OCI-LY3 (cell line): ENCODE measurements around the gene CDC42BPA.

Experiments
- H2AFZ ChIP-seq: fragments of 200-600, 300-600 bp; shearing (Covaris generic); 2 replicates; pipeline ENCODE4 v1.6.0; 2014; ENCODE audit warnings: antibody characterized with exemption, low read depth, low read length
- H3K27ac ChIP-seq: fragments of 200-600, 300-600 bp; sonication (generic); 2 replicates; pipeline ENCODE4 v1.5.1; 2014; ENCODE audit warnings: mild to moderate bottlenecking, low read length, moderate library complexity, mixed read lengths
- H3K27me3 ChIP-seq: fragments of 200-600, 300-600 bp; sonication (generic); 2 replicates; pipeline ENCODE4 v1.6.1; 2014; ENCODE audit warnings: low read depth, low read length, mixed read lengths
- H3K36me3 ChIP-seq: fragments of 200-600, 300-600 bp; sonication (generic); replicated peaks from 2 replicates; pipeline ENCODE3; 2014; ENCODE audit warnings: low read depth, low read length, mixed read lengths
- H3K4me1 ChIP-seq: fragments of 300-600, 200-600 bp; sonication (generic); 2 replicates; pipeline ENCODE4 v1.6.1; 2014; ENCODE audit warnings: low read length, mixed read lengths
- H3K4me2 ChIP-seq: fragments of 200-600, 300-600 bp; sonication (generic); 2 replicates; pipeline ENCODE4 v1.6.1; 2014; ENCODE audit warnings: low read length, mixed read lengths
- H3K4me3 ChIP-seq: fragments of 300-600, 200-600 bp; sonication (generic); 2 replicates; pipeline ENCODE4 v1.5.1; 2014; ENCODE audit warnings: antibody characterized with exemption, mild to moderate bottlenecking, low read length, moderate library complexity
- H3K79me2 ChIP-seq: fragments of 300-600, 200-600 bp; shearing (Covaris generic); 2 replicates; pipeline ENCODE4 v1.6.1; 2014; ENCODE audit warnings: mild to moderate bottlenecking, low read length, mixed read lengths
- H3K9ac ChIP-seq: fragments of 300-600, 200-600 bp; shearing (Covaris generic); 2 replicates; pipeline ENCODE4 v1.6.0; 2014; ENCODE audit warnings: mild to moderate bottlenecking, low read length, moderate library complexity
- H3K9me3 ChIP-seq: fragments of 200-600, 300-600 bp; shearing (Covaris generic); 2 replicates; pipeline ENCODE4 v1.6.1; 2014; ENCODE audit warnings: low read length, mixed read lengths; ENCODE audit not compliant: insufficient read depth
- H4K20me1 ChIP-seq: fragments of 200-600, 300-600 bp; sonication (generic); 2 replicates; pipeline ENCODE4 v1.6.1; 2016; ENCODE audit warnings: low read length, mixed read lengths; ENCODE audit not compliant: insufficient read depth
- EZH2phosphoT487 ChIP-seq: fragments of 200-600 bp; shearing (Covaris generic); IDR thresholded peaks from 2 replicates; pipeline ENCODE4 v1.6.1; 2018; ENCODE audit warnings: antibody characterized with exemption, mixed run types, low read depth
- TF ChIP-seq, protein P1 (sequence below): fragments of 200-600, 300-600 bp; sonication (generic); IDR thresholded peaks from 2 replicates; pipeline ENCODE4 v1.5.1; 2014; ENCODE audit warnings: antibody characterized with exemption, low read length, low read depth

Gene CDC42BPA

DNA sequence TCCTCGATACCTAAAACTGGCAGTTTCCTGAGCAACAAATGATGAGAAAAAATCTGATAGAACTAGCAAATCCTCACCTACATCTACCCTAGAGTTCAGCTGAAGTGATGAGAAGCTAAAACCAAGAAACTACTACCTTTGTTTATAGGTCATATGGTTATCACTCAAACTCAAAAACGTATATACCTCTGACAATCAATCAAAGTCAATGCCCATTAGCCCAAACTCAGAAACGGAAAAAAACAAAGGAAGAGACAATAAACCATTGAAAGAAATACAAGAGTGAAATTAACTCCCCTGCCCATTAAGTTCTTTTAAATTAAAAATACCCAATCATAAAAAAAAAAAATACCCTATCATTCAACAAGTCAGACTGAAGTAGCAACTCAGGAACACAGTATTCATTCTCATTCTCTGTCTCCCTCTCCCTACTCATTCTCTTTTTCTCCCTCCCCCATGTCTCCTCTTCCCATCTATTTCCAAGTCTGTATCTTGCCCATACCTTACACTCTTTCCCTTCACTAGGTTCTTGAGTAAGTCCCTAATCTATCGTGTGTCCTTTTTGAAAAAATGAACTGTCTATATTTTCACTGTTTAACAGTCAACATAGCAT lies 6.8 kb downstream of the CDC42BPA start:
- Histone ChIP-seq H4K20me1 (no peaks in the 10 kb centered on the region), H2AFZ (no peak overlapping the region), H3K36me3 (no peaks in the 10 kb centered on the region), H3K27ac (no peak overlapping the region), H3K9me3 (no peaks in the 10 kb centered on the region), H3K4me2 (no peak overlapping the region), H3K79me2 (no peaks in the 10 kb centered on the region), H3K9ac (no peak overlapping the region), H3K4me3 (no peak overlapping the region), H3K4me1 (no peaks in the 10 kb centered on the region), H3K27me3 (peaks cover 4% of the 10 kb centered on the region; the same call in 1 of the 2 replicates)
- no peak for TF ChIP-seq EZH2phosphoT487
- TF ChIP-seq, protein P1, sequence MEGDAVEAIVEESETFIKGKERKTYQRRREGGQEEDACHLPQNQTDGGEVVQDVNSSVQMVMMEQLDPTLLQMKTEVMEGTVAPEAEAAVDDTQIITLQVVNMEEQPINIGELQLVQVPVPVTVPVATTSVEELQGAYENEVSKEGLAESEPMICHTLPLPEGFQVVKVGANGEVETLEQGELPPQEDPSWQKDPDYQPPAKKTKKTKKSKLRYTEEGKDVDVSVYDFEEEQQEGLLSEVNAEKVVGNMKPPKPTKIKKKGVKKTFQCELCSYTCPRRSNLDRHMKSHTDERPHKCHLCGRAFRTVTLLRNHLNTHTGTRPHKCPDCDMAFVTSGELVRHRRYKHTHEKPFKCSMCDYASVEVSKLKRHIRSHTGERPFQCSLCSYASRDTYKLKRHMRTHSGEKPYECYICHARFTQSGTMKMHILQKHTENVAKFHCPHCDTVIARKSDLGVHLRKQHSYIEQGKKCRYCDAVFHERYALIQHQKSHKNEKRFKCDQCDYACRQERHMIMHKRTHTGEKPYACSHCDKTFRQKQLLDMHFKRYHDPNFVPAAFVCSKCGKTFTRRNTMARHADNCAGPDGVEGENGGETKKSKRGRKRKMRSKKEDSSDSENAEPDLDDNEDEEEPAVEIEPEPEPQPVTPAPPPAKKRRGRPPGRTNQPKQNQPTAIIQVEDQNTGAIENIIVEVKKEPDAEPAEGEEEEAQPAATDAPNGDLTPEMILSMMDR, result no peak

DNA sequence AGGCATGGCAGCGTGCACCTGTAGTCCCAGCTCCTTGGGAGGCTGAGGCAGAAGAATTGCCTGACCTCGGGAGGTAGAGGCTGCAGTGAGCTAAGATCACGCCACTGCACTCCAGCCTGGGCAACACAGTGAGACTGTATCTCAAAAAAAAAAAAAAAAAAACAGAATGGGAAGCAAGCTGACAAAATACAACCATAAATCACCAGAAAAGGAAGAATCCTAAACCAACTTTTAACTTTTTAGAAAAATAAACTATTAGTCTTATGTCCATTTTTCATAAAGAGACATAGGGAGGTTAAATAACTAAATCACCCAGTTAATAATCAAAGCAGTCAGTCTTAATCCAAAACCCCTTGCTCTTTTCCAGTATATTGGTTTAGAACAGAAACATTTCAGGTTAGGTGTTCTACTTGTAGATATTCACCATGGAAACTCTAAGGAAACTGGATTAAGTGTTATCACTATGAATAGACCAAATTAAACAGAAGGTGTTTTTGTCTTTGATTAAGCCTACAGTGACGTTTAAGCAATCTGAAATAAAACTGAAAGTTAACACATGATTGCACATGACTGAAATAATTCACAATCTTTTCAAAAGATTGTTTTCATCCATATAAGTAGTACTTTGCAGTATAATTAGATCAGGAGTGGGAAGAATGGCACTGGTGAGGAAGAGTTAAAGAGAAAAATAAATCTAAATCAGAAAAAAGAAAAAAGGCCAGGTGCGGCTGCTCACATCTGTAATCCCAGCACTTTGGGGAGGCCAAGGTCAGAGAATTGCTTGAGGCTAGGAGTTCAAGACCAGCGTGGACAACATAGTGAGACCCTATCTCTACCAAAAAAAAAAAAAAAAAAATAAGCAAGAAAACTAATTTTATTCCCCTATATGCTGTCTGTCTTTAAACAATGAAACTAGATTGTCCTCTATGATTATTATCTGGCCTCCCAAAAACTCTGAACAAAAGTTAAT lies 9.6 kb downstream of the CDC42BPA start:
- Histone ChIP-seq H3K27me3 (peaks cover 4% of the 10 kb centered on the region; the same call in 1 of the 2 replicates), H4K20me1 (no peaks in the 10 kb centered on the region), H2AFZ (no peak overlapping the region), H3K4me3 (no peak overlapping the region), H3K9ac (no peak overlapping the region), H3K4me2 (no peak overlapping the region), H3K4me1 (no peaks in the 10 kb centered on the region), H3K36me3 (no peaks in the 10 kb centered on the region), H3K27ac (no peak overlapping the region), H3K79me2 (no peaks in the 10 kb centered on the region), H3K9me3 (no peaks in the 10 kb centered on the region)
- TF ChIP-seq, protein P1, result no peak
- TF ChIP-seq EZH2phosphoT487, result no peak

DNA sequence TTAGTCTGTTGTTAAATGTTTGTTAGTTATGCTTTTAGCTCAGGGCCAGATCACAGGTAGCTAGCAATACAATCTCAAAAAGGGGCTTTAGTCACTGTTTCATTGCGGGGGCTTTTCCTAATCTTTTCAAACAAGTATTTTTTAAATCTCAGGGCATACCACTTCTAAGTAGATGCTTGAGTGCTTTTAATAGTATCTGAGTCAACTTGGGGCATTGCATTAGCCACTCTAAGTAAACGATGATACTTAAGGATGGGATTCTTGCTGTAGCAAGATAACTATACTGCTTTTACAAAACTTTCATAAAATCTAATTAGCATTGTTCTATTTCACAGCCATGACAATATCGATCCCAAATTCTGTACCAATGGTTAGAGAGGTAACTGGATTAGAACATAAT lies 11.6 kb downstream of the CDC42BPA start:
- Histone ChIP-seq H4K20me1 (no peaks in the 10 kb centered on the region), H3K36me3 (no peaks in the 10 kb centered on the region), H3K27me3 (peaks cover 7% of the 10 kb centered on the region; the same call in 1 of the 2 replicates), H3K4me1 (no peaks in the 10 kb centered on the region), H3K9me3 (no peaks in the 10 kb centered on the region), H3K27ac (no peak overlapping the region), H3K79me2 (no peaks in the 10 kb centered on the region), H2AFZ (no peak overlapping the region), H3K4me2 (no peak overlapping the region), H3K9ac (no peak overlapping the region), H3K4me3 (no peak overlapping the region)
- TF ChIP-seq, protein P1, result no peak
- TF ChIP-seq EZH2phosphoT487, result no peak

DNA sequence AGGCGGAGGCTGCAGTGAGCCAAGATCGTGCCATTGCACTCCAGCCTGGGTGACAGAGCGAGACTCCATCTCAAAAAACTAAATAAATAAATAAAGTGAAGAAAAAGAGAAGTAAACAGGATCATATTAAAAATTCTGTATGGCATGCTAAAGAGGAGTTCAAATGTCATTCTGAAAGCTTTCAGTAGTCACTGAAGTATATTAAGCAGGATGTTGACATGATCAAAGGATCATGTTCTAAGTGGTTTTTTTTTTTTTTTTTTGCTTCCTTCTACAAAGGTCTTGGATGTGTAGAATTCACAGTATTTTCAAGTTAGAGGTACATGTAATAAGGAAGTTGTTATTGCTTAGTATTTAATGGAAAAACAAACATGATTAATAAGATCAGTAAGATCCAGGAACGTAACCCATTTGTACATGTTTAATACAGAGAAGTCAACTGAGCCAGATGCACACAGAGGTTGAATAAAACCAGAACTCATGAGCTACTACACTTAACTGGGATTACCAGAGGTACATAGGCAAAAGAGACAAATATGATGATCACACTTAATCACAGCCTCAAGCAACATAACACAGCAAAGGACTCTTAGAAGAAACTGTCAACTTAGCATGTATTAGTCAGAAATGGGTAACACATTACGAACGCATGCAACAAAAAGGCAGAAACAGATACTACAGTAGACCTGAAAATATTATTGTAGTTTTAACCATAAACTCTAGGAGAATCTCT lies 12.2 kb downstream of the CDC42BPA start:
- Histone ChIP-seq H3K4me3 (no peak overlapping the region), H3K27ac (no peak overlapping the region), H3K27me3 (peaks cover 7% of the 10 kb centered on the region; the same call in 1 of the 2 replicates), H3K9me3 (no peaks in the 10 kb centered on the region), H3K4me2 (no peak overlapping the region), H2AFZ (no peak overlapping the region), H3K36me3 (no peaks in the 10 kb centered on the region), H3K9ac (no peak overlapping the region), H4K20me1 (no peaks in the 10 kb centered on the region), H3K4me1 (no peaks in the 10 kb centered on the region), H3K79me2 (no peaks in the 10 kb centered on the region)
- TF ChIP-seq, protein P1, result no peak
- TF ChIP-seq EZH2phosphoT487, result no peak
